ENCODE results near the gene SLCO1B1.

SLCO1B1 gene

GRCh38 chr12:21223930-21224329 lies 92.9 kb downstream of the SLCO1B1 start:
- Histone ChIP-seq H3K9me3 (ENCODE audit: low read length) (no peaks in the 10 kb centered on the region), H4K20me1 (ENCODE audit: insufficient read depth, low read length) (no peaks in the 10 kb centered on the region), H3K4me1 (ENCODE audit: insufficient read depth, low read length, severe bottlenecking) (no peaks in the 10 kb centered on the region), H2AFZ (ENCODE audit: low read length) (no peak overlapping the region), H3K27me3 (ENCODE audit: insufficient read depth, low read length) (no peaks in the 10 kb centered on the region), H3F3A (ENCODE audit: insufficient read depth, low read length) (no peaks in the 10 kb centered on the region), H3K4me3 (ENCODE audit: low read depth, low read length, poor library complexity, severe bottlenecking) (no peak overlapping the region), H3K4me2 (ENCODE audit: low read length) (no peak overlapping the region), H3K36me3 (ENCODE audit: insufficient read depth, low read length) (no peaks in the 10 kb centered on the region), H3K27ac (ENCODE audit: low read depth, low read length, poor library complexity, severe bottlenecking) (no peak overlapping the region), H3K9me2 (ENCODE audit: low read depth, low read length) (no peaks in the 10 kb centered on the region), H3K79me2 (ENCODE audit: insufficient read depth, low read length) (no peaks in the 10 kb centered on the region), H3K9ac (ENCODE audit: low read length) (no peak overlapping the region)
- TF ChIP-seq CTCF (IDR thresholded peaks at IDR 0.05; ENCODE audit: low read length) (no peak), EZH2 (IDR thresholded peaks at IDR 0.05; ENCODE audit: borderline replicate concordance, low read length) (no peak)

DNA sequence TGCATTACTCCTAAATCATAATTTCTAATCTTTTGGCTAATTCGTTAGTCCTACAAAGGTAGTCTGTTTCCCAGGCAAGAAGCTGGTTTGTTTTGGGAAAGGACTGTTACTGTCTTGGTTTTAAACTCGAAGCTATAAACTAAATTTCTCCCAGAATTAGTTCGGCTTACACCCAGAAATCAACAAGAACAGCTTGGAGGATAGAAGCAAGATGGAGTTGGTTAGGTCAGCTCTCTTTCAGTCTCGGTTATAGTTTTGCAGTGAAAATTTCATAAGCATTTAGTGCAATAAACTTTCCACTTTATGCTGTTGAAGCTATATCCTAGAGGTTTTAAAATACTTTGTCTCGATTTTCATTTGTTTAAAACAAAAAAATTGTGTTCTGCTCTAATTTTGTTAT lies 103.4 kb downstream of the SLCO1B1 start:
- no peak overlapping the region for H3K4me3 ChIP-seq (ENCODE audit: low read depth, low read length, poor library complexity, severe bottlenecking)
- H3K36me3 ChIP-seq (ENCODE audit: insufficient read depth, low read length), result no peaks in the 10 kb centered on the region
- H3F3A ChIP-seq (ENCODE audit: insufficient read depth, low read length), result no peaks in the 10 kb centered on the region
- no peak overlapping the region for H3K27ac ChIP-seq (ENCODE audit: low read depth, low read length, poor library complexity, severe bottlenecking)
- no peaks in the 10 kb centered on the region for H3K9me3 ChIP-seq (ENCODE audit: low read length)
- no peak overlapping the region for H3K4me2 ChIP-seq (ENCODE audit: low read length)
- H2AFZ ChIP-seq (ENCODE audit: low read length), result no peak overlapping the region
- H3K4me1 ChIP-seq (ENCODE audit: insufficient read depth, low read length, severe bottlenecking), result no peaks in the 10 kb centered on the region
- H3K27me3 ChIP-seq (ENCODE audit: insufficient read depth, low read length), result no peaks in the 10 kb centered on the region
- no peaks in the 10 kb centered on the region for H3K79me2 ChIP-seq (ENCODE audit: insufficient read depth, low read length)
- TF ChIP-seq EZH2 (IDR thresholded peaks at IDR 0.05; ENCODE audit: borderline replicate concordance, low read length) (no peak), CTCF (IDR thresholded peaks at IDR 0.05; ENCODE audit: low read length) (no peak)
- H4K20me1 ChIP-seq (ENCODE audit: insufficient read depth, low read length), result no peaks in the 10 kb centered on the region
- no peaks in the 10 kb centered on the region for H3K9me2 ChIP-seq (ENCODE audit: low read depth, low read length)
- no peak overlapping the region for H3K9ac ChIP-seq (ENCODE audit: low read length)

DNA sequence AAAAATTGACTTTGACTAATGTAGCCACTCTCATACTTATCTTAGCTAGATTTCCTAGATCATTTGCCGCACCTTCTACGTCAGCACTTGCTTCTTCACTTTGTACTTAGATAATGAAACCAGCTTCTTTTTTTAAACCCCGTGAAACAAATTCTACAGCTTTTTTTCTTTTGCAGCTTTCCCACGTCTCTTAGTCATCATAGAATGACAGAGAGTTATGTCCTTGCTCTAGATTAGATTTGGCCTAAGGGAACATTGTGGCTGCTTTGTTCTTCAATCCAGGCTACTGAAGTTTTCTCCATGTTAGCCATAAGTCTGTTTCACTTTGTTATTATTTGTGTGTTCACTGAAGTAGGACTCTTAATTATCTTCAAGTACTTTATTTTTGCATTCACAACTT lies 108.9 kb downstream of the SLCO1B1 start:
- Histone ChIP-seq H3K79me2 (ENCODE audit: insufficient read depth, low read length) (no peaks in the 10 kb centered on the region), H3K9me2 (ENCODE audit: low read depth, low read length) (no peaks in the 10 kb centered on the region), H3K9me3 (ENCODE audit: low read length) (no peaks in the 10 kb centered on the region), H3K4me3 (ENCODE audit: low read depth, low read length, poor library complexity, severe bottlenecking) (no peak overlapping the region), H3K27ac (ENCODE audit: low read depth, low read length, poor library complexity, severe bottlenecking) (no peak overlapping the region), H3K4me1 (ENCODE audit: insufficient read depth, low read length, severe bottlenecking) (no peaks in the 10 kb centered on the region), H3F3A (ENCODE audit: insufficient read depth, low read length) (no peaks in the 10 kb centered on the region), H4K20me1 (ENCODE audit: insufficient read depth, low read length) (no peaks in the 10 kb centered on the region), H3K4me2 (ENCODE audit: low read length) (no peak overlapping the region), H3K27me3 (ENCODE audit: insufficient read depth, low read length) (no peaks in the 10 kb centered on the region), H3K36me3 (ENCODE audit: insufficient read depth, low read length) (no peaks in the 10 kb centered on the region), H3K9ac (ENCODE audit: low read length) (no peak overlapping the region), H2AFZ (ENCODE audit: low read length) (no peak overlapping the region)
- TF ChIP-seq EZH2 (IDR thresholded peaks at IDR 0.05; ENCODE audit: borderline replicate concordance, low read length), result no peak
- TF ChIP-seq CTCF (IDR thresholded peaks at IDR 0.05; ENCODE audit: low read length), result no peak
